HepG2 (cell line): ENCODE results near the gene ZNF547. TPM values are rescaled to one million over a fixed set of nuclear protein-coding genes. Genes with fewer than 3 reads are reported as not detected.

Source experiments
- NFRKB ChIP-seq: fragments of 450-650 bp; IDR thresholded peaks from 2 replicates; pipeline ENCODE4 v1.6.1; 2017
- SIN3A ChIP-seq: IDR thresholded peaks from 2 replicates; pipeline ENCODE4 v1.6.1; 2011; ENCODE audit warnings: low read depth, mild to moderate bottlenecking, control low read depth, low read length, borderline replicate concordance
- ZMYM3 ChIP-seq: sonication (generic); formaldehyde crosslinking; IDR thresholded peaks from 2 replicates; pipeline ENCODE4 v1.5.1; 2020; ENCODE audit warnings: mild to moderate bottlenecking, missing genetic modification reagents
- ZNF205 ChIP-seq: IDR thresholded peaks from 2 replicates; pipeline ENCODE4 v1.6.1; 2018; ENCODE audit warnings: missing biosample characterization, missing genetic modification reagents
- ZNF225 ChIP-seq: sonication (generic); formaldehyde crosslinking; IDR thresholded peaks from 2 replicates; pipeline ENCODE4 v1.4.0; 2020; ENCODE audit warnings: mild to moderate bottlenecking, missing genetic modification reagents
- ZNF724P ChIP-seq: sonication (generic); formaldehyde crosslinking; IDR thresholded peaks from 2 replicates; pipeline ENCODE4 v1.8.0; 2022; ENCODE audit warnings: missing genetic modification reagents, borderline replicate concordance
- ZNF850 ChIP-seq: sonication (generic); formaldehyde crosslinking; conservative IDR thresholded peaks from 2 replicates; pipeline ENCODE4 v1.9.0; 2021; ENCODE audit warnings: mild to moderate bottlenecking, missing genetic modification reagents
- polyA plus RNA-seq, 8 experiments: library from polyadenylated mRNA; depleted of rRNA in 3 of 8; stranded (reverse) in 7 of 8; unstranded in 1 of 8; fragments of >200 nt; fragmentation: Illumina TruSeq in 4 of 8; extraction: Trizol in 4 of 8; gene quantifications; 2 replicates each; pipeline versions ENCODE4 v1.2.1 to v1.2.3, GENCODE V29; 2011 to 2016; ENCODE audit warnings: low read depth in 4 of 8, missing spikeins in 1 of 8, mixed read lengths in 1 of 8; ENCODE audit not compliant: insufficient read depth in 1 of 8
- total RNA-seq, 5 experiments: library from RNA; depleted of rRNA; stranded (reverse); fragments of >200 nt; fragmentation: Illumina TruSeq; extraction: Trizol; gene quantifications; 2 replicates each; pipeline ENCODE4 v1.2.3, GENCODE V29; 2016; ENCODE audit warnings: low read depth in 1 of 5
- TF ChIP-seq, protein P1 (sequence below): sonication (generic); formaldehyde crosslinking; IDR thresholded peaks from 2 replicates; pipeline ENCODE4 v1.5.0; 2020; ENCODE audit warnings: missing genetic modification reagents, mild to moderate bottlenecking, borderline replicate concordance
- TF ChIP-seq, protein P2 (sequence below): sonication (generic); formaldehyde crosslinking; IDR thresholded peaks from 2 replicates; pipeline ENCODE4 v1.4.0; 2020; ENCODE audit warnings: missing genetic modification reagents
- TF ChIP-seq, protein P3 (sequence below): sonication (generic); formaldehyde crosslinking; IDR thresholded peaks from 2 replicates; pipeline ENCODE4 v1.9.0; 2021; ENCODE audit warnings: mild to moderate bottlenecking, missing genetic modification reagents
- TF ChIP-seq, protein P4 (sequence below): IDR thresholded peaks from 2 replicates; pipeline ENCODE4 v1.6.1; 2016; ENCODE audit warnings: missing biosample characterization, missing genetic modification reagents, low read depth
- TF ChIP-seq, protein P5 (sequence below): sonication (generic); formaldehyde crosslinking; IDR thresholded peaks from 2 replicates; pipeline ENCODE4 v1.4.0; 2020; ENCODE audit warnings: missing genetic modification reagents, mild to moderate bottlenecking, borderline replicate concordance

Gene ZNF547
- total and polyA plus RNA-seq, 2 of the 13 experiments (the other 11 are each of a cell fraction or from before 2014, with no cell fraction given) = 2.0 to 2.6 TPM

DNA sequence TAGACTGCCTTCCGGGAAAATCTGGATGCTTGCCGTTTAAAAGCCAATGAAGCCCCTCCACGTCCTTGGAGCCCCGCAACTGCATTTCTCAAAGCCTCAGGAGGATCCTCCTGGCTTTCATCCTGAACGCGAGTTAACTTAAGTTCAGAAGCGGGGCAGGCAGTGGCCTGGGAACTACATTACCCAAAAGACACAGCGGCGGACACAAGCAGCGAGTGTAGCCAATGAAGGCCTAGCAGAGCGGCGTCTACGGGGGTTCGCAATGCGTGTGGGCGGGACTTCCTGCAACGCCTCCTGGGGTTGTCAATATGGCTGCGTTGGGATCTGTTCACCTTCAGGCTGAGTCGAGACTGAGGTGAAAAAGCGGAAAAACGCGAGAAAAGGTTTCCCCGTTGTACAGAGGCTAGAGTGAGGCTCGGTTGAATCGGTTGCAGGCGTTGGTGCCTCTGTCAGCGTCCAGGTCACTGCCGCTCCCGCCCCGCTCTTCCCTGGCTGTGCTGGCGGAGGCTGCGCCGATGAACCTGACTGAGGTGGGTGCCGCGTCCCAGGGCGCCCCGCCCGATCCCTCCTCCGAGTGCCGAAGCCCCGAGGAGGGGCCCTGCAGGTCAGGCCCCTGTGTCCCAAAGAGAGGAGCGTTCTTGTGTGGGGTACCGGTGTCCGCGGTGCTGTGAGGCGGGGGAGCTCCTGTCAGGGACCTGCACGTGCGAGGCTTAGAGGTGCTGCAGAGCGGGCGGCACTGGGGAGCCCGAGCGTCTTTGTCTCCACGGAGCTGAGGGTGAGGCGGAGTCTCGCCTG is 47.7 kb downstream of the ZNF547 start, which contains the start of gene ZNF17 (continued):
- TF ChIP-seq, protein P1, sequence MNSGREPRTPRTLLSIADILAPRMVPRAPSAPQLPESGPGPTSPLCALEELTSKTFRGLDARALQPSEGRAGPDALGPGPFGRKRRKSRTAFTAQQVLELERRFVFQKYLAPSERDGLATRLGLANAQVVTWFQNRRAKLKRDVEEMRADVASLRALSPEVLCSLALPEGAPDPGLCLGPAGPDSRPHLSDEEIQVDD (CRISPR knock-in tag) = no peak
- TF ChIP-seq ZNF850 (CRISPR knock-in tag) (no peak), NFRKB (no peak), ZNF724P (0 out of 2 replicates have a peak, but pooled peaks have one; percentile 28), ZNF205 (peak; percentile 28; the same call in 1 of the 2 replicates), SIN3A (peak; percentile 78; the same call in 1 of the 2 replicates), ZMYM3 (CRISPR knock-in tag) (no peak), ZNF225 (CRISPR knock-in tag) (peak; percentile 21; the same call in 1 of the 2 replicates)
- TF ChIP-seq, protein P2, sequence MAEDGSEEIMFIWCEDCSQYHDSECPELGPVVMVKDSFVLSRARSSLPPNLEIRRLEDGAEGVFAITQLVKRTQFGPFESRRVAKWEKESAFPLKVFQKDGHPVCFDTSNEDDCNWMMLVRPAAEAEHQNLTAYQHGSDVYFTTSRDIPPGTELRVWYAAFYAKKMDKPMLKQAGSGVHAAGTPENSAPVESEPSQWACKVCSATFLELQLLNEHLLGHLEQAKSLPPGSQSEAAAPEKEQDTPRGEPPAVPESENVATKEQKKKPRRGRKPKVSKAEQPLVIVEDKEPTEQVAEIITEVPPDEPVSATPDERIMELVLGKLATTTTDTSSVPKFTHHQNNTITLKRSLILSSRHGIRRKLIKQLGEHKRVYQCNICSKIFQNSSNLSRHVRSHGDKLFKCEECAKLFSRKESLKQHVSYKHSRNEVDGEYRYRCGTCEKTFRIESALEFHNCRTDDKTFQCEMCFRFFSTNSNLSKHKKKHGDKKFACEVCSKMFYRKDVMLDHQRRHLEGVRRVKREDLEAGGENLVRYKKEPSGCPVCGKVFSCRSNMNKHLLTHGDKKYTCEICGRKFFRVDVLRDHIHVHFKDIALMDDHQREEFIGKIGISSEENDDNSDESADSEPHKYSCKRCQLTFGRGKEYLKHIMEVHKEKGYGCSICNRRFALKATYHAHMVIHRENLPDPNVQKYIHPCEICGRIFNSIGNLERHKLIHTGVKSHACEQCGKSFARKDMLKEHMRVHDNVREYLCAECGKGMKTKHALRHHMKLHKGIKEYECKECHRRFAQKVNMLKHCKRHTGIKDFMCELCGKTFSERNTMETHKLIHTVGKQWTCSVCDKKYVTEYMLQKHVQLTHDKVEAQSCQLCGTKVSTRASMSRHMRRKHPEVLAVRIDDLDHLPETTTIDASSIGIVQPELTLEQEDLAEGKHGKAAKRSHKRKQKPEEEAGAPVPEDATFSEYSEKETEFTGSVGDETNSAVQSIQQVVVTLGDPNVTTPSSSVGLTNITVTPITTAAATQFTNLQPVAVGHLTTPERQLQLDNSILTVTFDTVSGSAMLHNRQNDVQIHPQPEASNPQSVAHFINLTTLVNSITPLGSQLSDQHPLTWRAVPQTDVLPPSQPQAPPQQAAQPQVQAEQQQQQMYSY (CRISPR knock-in tag) = no peak
- TF ChIP-seq, protein P3, sequence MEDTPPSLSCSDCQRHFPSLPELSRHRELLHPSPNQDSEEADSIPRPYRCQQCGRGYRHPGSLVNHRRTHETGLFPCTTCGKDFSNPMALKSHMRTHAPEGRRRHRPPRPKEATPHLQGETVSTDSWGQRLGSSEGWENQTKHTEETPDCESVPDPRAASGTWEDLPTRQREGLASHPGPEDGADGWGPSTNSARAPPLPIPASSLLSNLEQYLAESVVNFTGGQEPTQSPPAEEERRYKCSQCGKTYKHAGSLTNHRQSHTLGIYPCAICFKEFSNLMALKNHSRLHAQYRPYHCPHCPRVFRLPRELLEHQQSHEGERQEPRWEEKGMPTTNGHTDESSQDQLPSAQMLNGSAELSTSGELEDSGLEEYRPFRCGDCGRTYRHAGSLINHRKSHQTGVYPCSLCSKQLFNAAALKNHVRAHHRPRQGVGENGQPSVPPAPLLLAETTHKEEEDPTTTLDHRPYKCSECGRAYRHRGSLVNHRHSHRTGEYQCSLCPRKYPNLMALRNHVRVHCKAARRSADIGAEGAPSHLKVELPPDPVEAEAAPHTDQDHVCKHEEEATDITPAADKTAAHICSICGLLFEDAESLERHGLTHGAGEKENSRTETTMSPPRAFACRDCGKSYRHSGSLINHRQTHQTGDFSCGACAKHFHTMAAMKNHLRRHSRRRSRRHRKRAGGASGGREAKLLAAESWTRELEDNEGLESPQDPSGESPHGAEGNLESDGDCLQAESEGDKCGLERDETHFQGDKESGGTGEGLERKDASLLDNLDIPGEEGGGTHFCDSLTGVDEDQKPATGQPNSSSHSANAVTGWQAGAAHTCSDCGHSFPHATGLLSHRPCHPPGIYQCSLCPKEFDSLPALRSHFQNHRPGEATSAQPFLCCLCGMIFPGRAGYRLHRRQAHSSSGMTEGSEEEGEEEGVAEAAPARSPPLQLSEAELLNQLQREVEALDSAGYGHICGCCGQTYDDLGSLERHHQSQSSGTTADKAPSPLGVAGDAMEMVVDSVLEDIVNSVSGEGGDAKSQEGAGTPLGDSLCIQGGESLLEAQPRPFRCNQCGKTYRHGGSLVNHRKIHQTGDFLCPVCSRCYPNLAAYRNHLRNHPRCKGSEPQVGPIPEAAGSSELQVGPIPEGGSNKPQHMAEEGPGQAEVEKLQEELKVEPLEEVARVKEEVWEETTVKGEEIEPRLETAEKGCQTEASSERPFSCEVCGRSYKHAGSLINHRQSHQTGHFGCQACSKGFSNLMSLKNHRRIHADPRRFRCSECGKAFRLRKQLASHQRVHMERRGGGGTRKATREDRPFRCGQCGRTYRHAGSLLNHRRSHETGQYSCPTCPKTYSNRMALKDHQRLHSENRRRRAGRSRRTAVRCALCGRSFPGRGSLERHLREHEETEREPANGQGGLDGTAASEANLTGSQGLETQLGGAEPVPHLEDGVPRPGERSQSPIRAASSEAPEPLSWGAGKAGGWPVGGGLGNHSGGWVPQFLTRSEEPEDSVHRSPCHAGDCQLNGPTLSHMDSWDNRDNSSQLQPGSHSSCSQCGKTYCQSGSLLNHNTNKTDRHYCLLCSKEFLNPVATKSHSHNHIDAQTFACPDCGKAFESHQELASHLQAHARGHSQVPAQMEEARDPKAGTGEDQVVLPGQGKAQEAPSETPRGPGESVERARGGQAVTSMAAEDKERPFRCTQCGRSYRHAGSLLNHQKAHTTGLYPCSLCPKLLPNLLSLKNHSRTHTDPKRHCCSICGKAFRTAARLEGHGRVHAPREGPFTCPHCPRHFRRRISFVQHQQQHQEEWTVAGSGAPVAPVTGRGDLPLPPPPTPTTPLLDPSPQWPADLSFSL = no peak
- TF ChIP-seq, protein P4, sequence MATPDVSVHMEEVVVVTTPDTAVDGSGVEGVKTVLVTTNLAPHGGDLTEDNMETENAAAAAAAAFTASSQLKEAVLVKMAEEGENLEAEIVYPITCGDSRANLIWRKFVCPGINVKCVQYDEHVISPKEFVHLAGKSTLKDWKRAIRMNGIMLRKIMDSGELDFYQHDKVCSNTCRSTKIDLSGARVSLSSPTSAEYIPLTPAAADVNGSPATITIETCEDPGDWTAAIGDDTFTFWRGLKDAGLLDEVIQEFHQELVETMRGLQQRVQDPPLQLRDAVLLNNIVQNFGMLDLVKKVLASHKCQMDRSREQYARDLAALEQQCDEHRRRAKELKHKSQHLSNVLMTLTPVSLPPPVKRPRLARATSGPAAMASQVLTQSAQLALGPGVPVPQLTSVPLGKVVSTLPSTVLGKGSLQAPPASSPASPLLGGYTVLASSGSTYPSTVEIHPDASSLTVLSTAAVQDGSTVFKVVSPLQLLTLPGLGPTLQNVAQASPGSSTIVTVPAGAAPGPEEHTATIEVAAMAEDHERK = peak; percentile 98
- TF ChIP-seq, protein P5, sequence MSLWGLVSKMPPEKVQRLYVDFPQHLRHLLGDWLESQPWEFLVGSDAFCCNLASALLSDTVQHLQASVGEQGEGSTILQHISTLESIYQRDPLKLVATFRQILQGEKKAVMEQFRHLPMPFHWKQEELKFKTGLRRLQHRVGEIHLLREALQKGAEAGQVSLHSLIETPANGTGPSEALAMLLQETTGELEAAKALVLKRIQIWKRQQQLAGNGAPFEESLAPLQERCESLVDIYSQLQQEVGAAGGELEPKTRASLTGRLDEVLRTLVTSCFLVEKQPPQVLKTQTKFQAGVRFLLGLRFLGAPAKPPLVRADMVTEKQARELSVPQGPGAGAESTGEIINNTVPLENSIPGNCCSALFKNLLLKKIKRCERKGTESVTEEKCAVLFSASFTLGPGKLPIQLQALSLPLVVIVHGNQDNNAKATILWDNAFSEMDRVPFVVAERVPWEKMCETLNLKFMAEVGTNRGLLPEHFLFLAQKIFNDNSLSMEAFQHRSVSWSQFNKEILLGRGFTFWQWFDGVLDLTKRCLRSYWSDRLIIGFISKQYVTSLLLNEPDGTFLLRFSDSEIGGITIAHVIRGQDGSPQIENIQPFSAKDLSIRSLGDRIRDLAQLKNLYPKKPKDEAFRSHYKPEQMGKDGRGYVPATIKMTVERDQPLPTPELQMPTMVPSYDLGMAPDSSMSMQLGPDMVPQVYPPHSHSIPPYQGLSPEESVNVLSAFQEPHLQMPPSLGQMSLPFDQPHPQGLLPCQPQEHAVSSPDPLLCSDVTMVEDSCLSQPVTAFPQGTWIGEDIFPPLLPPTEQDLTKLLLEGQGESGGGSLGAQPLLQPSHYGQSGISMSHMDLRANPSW (CRISPR knock-in tag) = 0 out of 2 replicates have a peak, but pooled peaks have one; percentile 48
